Activated naive CD4-positive, alpha-beta T cell treated with anti-CD3 and anti-CD28 coated beads, Interleukin-2, amount 10 ng/mL, durations not matched to agents 7 days and 5 days (primary cell): ENCODE results near the gene MXD4.

ENCODE experiments used
- CTCF ChIA-PET: fragments of 350-600 bp; sonication (Branson Sonifier 250); formaldehyde crosslinking; loops from one replicate; lab custom pipeline; 2021; ENCODE audit warnings: antibody characterized with exemption; lab: Charles Lee
- DNase-seq: peaks from one replicate; pipeline ENCODE4 v3.0.0-alpha.2; 2020
- H3K27ac Mint-ChIP-seq: one replicate; pipeline ENCODE4 v1.8.0; 2021; ENCODE audit warnings: mild to moderate bottlenecking, moderate library complexity, mixed read lengths
- H3K27me3 Mint-ChIP-seq: one replicate; pipeline ENCODE4 v1.8.0; 2021; ENCODE audit warnings: mild to moderate bottlenecking, mixed read lengths
- H3K36me3 Mint-ChIP-seq: one replicate; pipeline ENCODE4 v1.8.0; 2021; ENCODE audit warnings: mixed read lengths
- H3K4me1 Mint-ChIP-seq: one replicate; pipeline ENCODE4 v1.8.0; 2021; ENCODE audit warnings: mixed read lengths
- H3K4me3 Mint-ChIP-seq: one replicate; pipeline ENCODE4 v1.8.0; 2021; ENCODE audit warnings: mild to moderate bottlenecking, moderate library complexity, mixed read lengths
- H3K9me3 Mint-ChIP-seq: one replicate; pipeline ENCODE4 v1.8.0; 2021; ENCODE audit warnings: mixed read lengths

Gene MXD4

GRCh38 chr4:2248821-2249261, 13.1 kb downstream of the MXD4 start:
- no peak overlapping the region for H3K27ac Mint-ChIP-seq
- CTCF ChIA-PET = interaction anchor here (0.8 kb wide), 1 partner anchor 9 kb away, joined by 3 read pairs; no protein-coding TSS in a partner anchor
- DNase-seq = peak; percentile 18
- H3K4me3 Mint-ChIP-seq = no peak overlapping the region
- peaks cover 13% of the 10 kb centered on the region for H3K4me1 Mint-ChIP-seq
- no peaks in the 10 kb centered on the region for H3K9me3 Mint-ChIP-seq
- peaks cover 2% of the 10 kb centered on the region for H3K36me3 Mint-ChIP-seq
- H3K27me3 Mint-ChIP-seq = peaks cover 3% of the 10 kb centered on the region

- CTCF ChIA-PET = interaction anchor here (0.8 kb wide), 1 partner anchor 9 kb away, joined by 3 read pairs; no protein-coding TSS in a partner anchor
- peak; percentile 18 for DNase-seq
- Mint-ChIP-seq H3K27me3 (peaks cover 8% of the 10 kb centered on the region), H3K4me1 (peaks cover 18% of the 10 kb centered on the region), H3K27ac (no peak overlapping the region), H3K36me3 (peaks cover 2% of the 10 kb centered on the region), H3K9me3 (no peaks in the 10 kb centered on the region), H3K4me3 (no peak overlapping the region)
Observed at GRCh38 chr4:2248044-2248780, 13.7 kb downstream of the MXD4 start.

- H3K4me3 Mint-ChIP-seq = no peak overlapping the region
- H3K36me3 Mint-ChIP-seq = peaks cover 2% of the 10 kb centered on the region
- no peaks in the 10 kb centered on the region for H3K9me3 Mint-ChIP-seq
- H3K27ac Mint-ChIP-seq = no peak overlapping the region
- peaks cover 9% of the 10 kb centered on the region for H3K27me3 Mint-ChIP-seq
- peaks cover 19% of the 10 kb centered on the region for H3K4me1 Mint-ChIP-seq
- peak; percentile 20 for DNase-seq
- CTCF ChIA-PET = no interaction called here
Observed at GRCh38 chr4:2247128-2248043, 14.5 kb downstream of the MXD4 start.

GRCh38 chr4:2246384-2247127, 15.4 kb downstream of the MXD4 start:
- peak; percentile 13 for DNase-seq
- CTCF ChIA-PET = no interaction called here
- no peak overlapping the region for H3K4me3 Mint-ChIP-seq
- H3K27ac Mint-ChIP-seq = no peak overlapping the region
- H3K9me3 Mint-ChIP-seq = no peaks in the 10 kb centered on the region
- peaks cover 2% of the 10 kb centered on the region for H3K36me3 Mint-ChIP-seq
- H3K4me1 Mint-ChIP-seq = peaks cover 20% of the 10 kb centered on the region
- H3K27me3 Mint-ChIP-seq = peaks cover 13% of the 10 kb centered on the region

GRCh38 chr4:2245787-2246275, 16.1 kb downstream of the MXD4 start:
- no peak overlapping the region for H3K4me3 Mint-ChIP-seq
- H3K4me1 Mint-ChIP-seq = peaks cover 23% of the 10 kb centered on the region
- no peak for DNase-seq
- H3K27ac Mint-ChIP-seq = no peak overlapping the region
- no peaks in the 10 kb centered on the region for H3K9me3 Mint-ChIP-seq
- peaks cover 13% of the 10 kb centered on the region for H3K27me3 Mint-ChIP-seq
- CTCF ChIA-PET = no interaction called here
- H3K36me3 Mint-ChIP-seq = peaks cover 2% of the 10 kb centered on the region

- Mint-ChIP-seq H3K4me1 (peaks cover 29% of the 10 kb centered on the region), H3K36me3 (peaks cover 8% of the 10 kb centered on the region), H3K4me3 (no peak overlapping the region), H3K27ac (no peak overlapping the region), H3K27me3 (peaks cover 13% of the 10 kb centered on the region), H3K9me3 (no peaks in the 10 kb centered on the region)
- CTCF ChIA-PET = no interaction called here
- peak; percentile 25 for DNase-seq
Observed at GRCh38 chr4:2245057-2245786, 16.7 kb downstream of the MXD4 start.

- no peak overlapping the region for H3K27ac Mint-ChIP-seq
- peaks cover 41% of the 10 kb centered on the region for H3K4me1 Mint-ChIP-seq
- CTCF ChIA-PET = interaction anchor here (0.7 kb wide), 1 partner anchor 19 kb away, joined by 3 read pairs; no protein-coding TSS in a partner anchor
- no peak overlapping the region for H3K4me3 Mint-ChIP-seq
- H3K27me3 Mint-ChIP-seq = peaks cover 13% of the 10 kb centered on the region
- H3K36me3 Mint-ChIP-seq = peaks cover 16% of the 10 kb centered on the region
- peak; percentile 23 for DNase-seq
- no peaks in the 10 kb centered on the region for H3K9me3 Mint-ChIP-seq
Observed at GRCh38 chr4:2243681-2244380, 18.1 kb downstream of the MXD4 start.

- Mint-ChIP-seq H3K4me1 (peaks cover 57% of the 10 kb centered on the region), H3K27ac (peak within 1 kb of the TSS; percentile 95), H3K9me3 (no peaks in the 10 kb centered on the region), H3K36me3 (peaks cover 31% of the 10 kb centered on the region), H3K27me3 (peaks cover 13% of the 10 kb centered on the region), H3K4me3 (peak within 1 kb of the TSS; percentile 93)
- DNase-seq = peak; percentile 99
- CTCF ChIA-PET = interaction anchor here (0.9 to 3.1 kb wide), 3 partner anchors 21 to 221 kb away, joined by 3 to 14 read pairs (median 3); no protein-coding TSS in a partner anchor
Observed at GRCh38 chr4:2241410-2242353, 20.2 kb downstream of the MXD4 start, which contains the start of the genes HAUS3 and POLN. TSS of gene HAUS3 (minus strand) at chr4:2242121. CDS start at chr4:2240946, 1,175 bp downstream. TSS of gene POLN (minus strand) at chr4:2242121. CDS start at chr4:2229231, 12,890 bp downstream.

- H3K4me1 Mint-ChIP-seq = peaks cover 62% of the 10 kb centered on the region
Observed at GRCh38 chr4:2241003-2241402, 20.9 kb downstream of the MXD4 start.

GRCh38 chr4:2236944-2237666, 24.8 kb downstream of the MXD4 start:
- no peak for DNase-seq
- H3K4me1 Mint-ChIP-seq = peaks cover 49% of the 10 kb centered on the region
- peaks cover 1% of the 10 kb centered on the region for H3K27me3 Mint-ChIP-seq
- CTCF ChIA-PET = interaction anchor here (0.6 to 1.1 kb wide), 2 partner anchors 17 to 315 kb away, joined by 3 read pairs; no protein-coding TSS in a partner anchor
- no peaks in the 10 kb centered on the region for H3K9me3 Mint-ChIP-seq
- H3K4me3 Mint-ChIP-seq = no peak overlapping the region
- peak overlapping the region; percentile 38 for H3K27ac Mint-ChIP-seq
- peaks cover 58% of the 10 kb centered on the region for H3K36me3 Mint-ChIP-seq

More at GRCh38 chr4:2241003-2241402, 20.9 kb downstream of the MXD4 start:
- CTCF ChIA-PET = interaction anchor here (1.4 to 3.1 kb wide), 2 partner anchors 20 to 174 kb away, joined by 3 to 14 read pairs; no protein-coding TSS in a partner anchor
- Mint-ChIP-seq H3K9me3 (no peaks in the 10 kb centered on the region), H3K27ac (peak overlapping the region; percentile 95), H3K27me3 (peaks cover 13% of the 10 kb centered on the region), H3K4me3 (peak overlapping the region; percentile 93), H3K36me3 (peaks cover 34% of the 10 kb centered on the region)
- DNase-seq = peak; percentile 17

GRCh38 chr4:2231082-2231481, 30.8 kb downstream of the MXD4 start:
- H3K4me3 Mint-ChIP-seq = no peak overlapping the region
- CTCF ChIA-PET = interaction anchor here (2.3 kb wide), 1 partner anchor 11 kb away, joined by 17 read pairs; no protein-coding TSS in a partner anchor
- H3K9me3 Mint-ChIP-seq = no peaks in the 10 kb centered on the region
- no peak for DNase-seq
- peaks cover 42% of the 10 kb centered on the region for H3K36me3 Mint-ChIP-seq
- H3K27ac Mint-ChIP-seq = no peak overlapping the region
- peaks cover 8% of the 10 kb centered on the region for H3K4me1 Mint-ChIP-seq
- no peaks in the 10 kb centered on the region for H3K27me3 Mint-ChIP-seq
